ENCODE results near the gene BAZ2B.

- no peak for TF ChIP-seq EZH2 (optimal IDR thresholded peaks at IDR 0.05; ENCODE audit: low read depth, low read length)
- TF ChIP-seq CTCF (IDR thresholded peaks at IDR 0.05; ENCODE audit: low read length): no peak
These were observed 329.5 kb downstream of the BAZ2B start for GRCh38 chr2:159286709-159287441.

All from MM.1S (cell line).